Endothelial cell (in vitro differentiated cells): ENCODE results near the gene CIB4. TPM values are rescaled to one million over a fixed set of nuclear protein-coding genes. Genes with fewer than 3 reads are reported as not detected.
A peak's percentile ranks its signal among the peaks of the same experiment; 100 is the strongest.

ENCODE experiments used
- DNase-seq: peaks from one replicate; pipeline ENCODE4 v3.0.0; 2021; ENCODE audit warnings: low spot score
- H3K27ac Mint-ChIP-seq: one replicate; pipeline ENCODE4 v1.8.0; 2021; ENCODE audit warnings: mixed read lengths, inconsistent platforms; ENCODE audit not compliant: unreplicated experiment
- H3K27me3 Mint-ChIP-seq: one replicate; pipeline ENCODE4 v1.8.0; 2021; ENCODE audit warnings: mild to moderate bottlenecking, moderate library complexity, mixed read lengths, inconsistent platforms; ENCODE audit not compliant: unreplicated experiment
- H3K36me3 Mint-ChIP-seq: one replicate; pipeline ENCODE4 v1.8.0; 2021; ENCODE audit warnings: mild to moderate bottlenecking, low read depth, mixed read lengths, inconsistent platforms; ENCODE audit not compliant: unreplicated experiment
- H3K4me1 Mint-ChIP-seq: one replicate; pipeline ENCODE4 v1.8.0; 2021; ENCODE audit warnings: mild to moderate bottlenecking, mixed read lengths, inconsistent platforms; ENCODE audit not compliant: unreplicated experiment
- H3K4me3 Mint-ChIP-seq: one replicate; pipeline ENCODE4 v1.8.0; 2021; ENCODE audit warnings: mild to moderate bottlenecking, mixed read lengths, inconsistent platforms; ENCODE audit not compliant: unreplicated experiment
- H3K9me3 Mint-ChIP-seq: one replicate; pipeline ENCODE4 v1.8.0; 2021; ENCODE audit warnings: mixed read lengths, inconsistent platforms; ENCODE audit not compliant: unreplicated experiment
- CTCF ChIP-seq: fragments of 200-600 bp; sonication (generic); IDR thresholded peaks from one replicate; pipeline ENCODE4 v1.5.0; 2021; ENCODE audit warnings: antibody characterized with exemption; ENCODE audit not compliant: unreplicated experiment
- total RNA-seq: library from RNA; stranded (reverse); fragmentation: NEBNext Ultra II Directional; extraction: Animal tissue kit (Norgen Biotek cat#: 25700); gene quantifications from one replicate; pipeline ENCODE4 v1.2.1, GENCODE V29; 2021; ENCODE audit not compliant: unreplicated experiment

The CIB4 gene
- total RNA-seq, 1 donor from 2014 or later = not detected

GRCh38 chr2:26537826-26538475 lies 103.2 kb downstream of the CIB4 start:
- H3K27ac Mint-ChIP-seq = no peak overlapping the region
- H3K9me3 Mint-ChIP-seq = no peaks in the 10 kb centered on the region
- H3K4me3 Mint-ChIP-seq = no peak overlapping the region
- H3K27me3 Mint-ChIP-seq = peaks cover 5% of the 10 kb centered on the region
- DNase-seq = no peak
- no peaks in the 10 kb centered on the region for H3K36me3 Mint-ChIP-seq
- TF ChIP-seq CTCF = no peak
- peaks cover 41% of the 10 kb centered on the region for H3K4me1 Mint-ChIP-seq

DNA sequence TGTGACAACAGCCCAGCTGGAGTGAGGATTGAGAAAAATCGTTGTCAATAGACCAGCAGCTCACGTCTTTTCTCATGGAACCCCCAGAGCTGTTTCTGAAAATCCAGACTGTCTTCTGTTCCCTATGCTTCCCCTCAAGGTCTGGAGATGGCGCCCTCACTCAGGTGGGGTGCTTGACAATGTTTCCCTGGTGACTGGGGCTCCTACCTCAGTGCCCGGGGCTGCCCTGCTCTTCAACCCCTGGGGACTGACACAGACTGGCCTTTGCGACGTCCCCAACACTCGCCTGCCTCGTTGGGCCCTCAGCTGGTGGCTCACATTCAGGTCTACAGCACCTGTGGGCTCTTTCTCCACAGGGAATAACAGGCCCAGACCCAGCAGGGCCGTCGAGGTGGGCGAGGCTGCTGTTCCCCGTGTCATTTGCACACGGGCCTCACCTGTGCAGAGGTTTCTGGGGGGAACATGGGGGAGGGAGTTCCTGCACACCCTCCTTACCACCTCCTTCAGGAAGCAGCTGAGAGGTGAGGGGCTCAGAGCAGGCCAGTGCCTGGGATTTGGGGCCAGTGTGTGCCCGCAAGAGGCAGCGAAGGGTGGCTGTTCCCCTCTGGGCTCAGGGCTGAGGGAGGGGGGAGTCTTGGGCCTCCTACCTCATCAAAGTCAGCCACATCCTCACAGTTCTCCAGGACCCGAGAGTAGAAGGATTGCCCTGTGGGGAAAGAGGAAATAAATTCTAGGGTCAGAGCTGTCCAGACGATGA lies 103.9 kb downstream of the CIB4 start:
- Mint-ChIP-seq H3K27me3 (peaks cover 5% of the 10 kb centered on the region), H3K27ac (no peak overlapping the region), H3K36me3 (no peaks in the 10 kb centered on the region), H3K9me3 (no peaks in the 10 kb centered on the region), H3K4me1 (peaks cover 42% of the 10 kb centered on the region), H3K4me3 (no peak overlapping the region)
- DNase-seq = no peak
- no peak for TF ChIP-seq CTCF

DNA sequence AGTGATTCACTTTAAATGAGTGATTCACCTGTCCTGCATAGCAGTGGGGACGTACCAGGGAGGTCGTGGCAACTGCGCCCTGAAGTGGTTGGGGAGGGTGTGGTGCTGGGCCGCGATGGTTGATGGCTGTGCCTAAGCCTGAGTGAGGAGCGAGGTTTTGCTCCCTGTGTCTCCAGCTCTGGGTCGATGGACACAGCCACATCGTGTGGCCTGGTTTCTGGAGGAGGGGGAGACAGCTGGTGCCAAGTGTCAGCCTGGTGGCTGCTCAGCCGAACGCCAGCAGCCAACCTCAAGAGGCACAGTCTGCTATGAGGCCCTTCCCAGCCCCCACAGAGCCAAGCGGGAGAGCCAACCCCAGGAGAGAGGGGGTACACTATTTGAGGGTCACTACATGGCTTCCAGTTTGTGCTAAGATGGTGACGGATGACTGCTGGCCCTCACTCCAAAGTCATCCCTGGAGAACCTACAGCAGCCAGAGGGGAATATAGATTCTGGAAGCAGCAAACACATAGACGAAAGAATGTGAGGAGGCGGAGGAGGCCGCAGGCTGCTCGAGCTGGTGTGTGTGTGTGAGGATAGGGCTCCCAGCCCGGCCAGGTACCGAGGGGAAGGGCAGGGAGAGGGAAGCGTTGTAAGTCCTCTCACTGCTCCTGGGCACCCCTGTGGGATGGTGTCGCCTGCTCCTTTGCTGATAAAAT lies 104.6 kb downstream of the CIB4 start:
- Mint-ChIP-seq H3K27me3 (peaks cover 11% of the 10 kb centered on the region), H3K9me3 (no peaks in the 10 kb centered on the region), H3K27ac (no peak overlapping the region)

GRCh38 chr2:26535663-26536275 lies 105.4 kb downstream of the CIB4 start:
- TF ChIP-seq CTCF = no peak
- Mint-ChIP-seq H3K27me3 (peaks cover 13% of the 10 kb centered on the region), H3K9me3 (no peaks in the 10 kb centered on the region), H3K4me3 (no peak overlapping the region), H3K4me1 (peaks cover 35% of the 10 kb centered on the region), H3K36me3 (peaks cover 4% of the 10 kb centered on the region), H3K27ac (peak overlapping the region; percentile 52)
- DNase-seq = no peak

More for the DNA sequence above, 104.6 kb downstream of the CIB4 start:
- peaks cover 38% of the 10 kb centered on the region for H3K4me1 Mint-ChIP-seq
- H3K36me3 Mint-ChIP-seq = peaks cover 2% of the 10 kb centered on the region
- no peak overlapping the region for H3K4me3 Mint-ChIP-seq
- no peak for DNase-seq
- no peak for TF ChIP-seq CTCF
